Stimulated activated CD4-positive, alpha-beta T cell treated with anti-CD3 and anti-CD28 coated beads, Interleukin-15, amount 100 ng/mL, for 48 hours (primary cell): ENCODE measurements around the gene MC3R.

Source experiments
- DNase-seq, 2 donors: peaks; one replicate each; pipeline ENCODE4 v3.0.0-alpha.2; 2020; ENCODE audit warnings: low read depth in 2 of 2

Gene MC3R

DNA sequence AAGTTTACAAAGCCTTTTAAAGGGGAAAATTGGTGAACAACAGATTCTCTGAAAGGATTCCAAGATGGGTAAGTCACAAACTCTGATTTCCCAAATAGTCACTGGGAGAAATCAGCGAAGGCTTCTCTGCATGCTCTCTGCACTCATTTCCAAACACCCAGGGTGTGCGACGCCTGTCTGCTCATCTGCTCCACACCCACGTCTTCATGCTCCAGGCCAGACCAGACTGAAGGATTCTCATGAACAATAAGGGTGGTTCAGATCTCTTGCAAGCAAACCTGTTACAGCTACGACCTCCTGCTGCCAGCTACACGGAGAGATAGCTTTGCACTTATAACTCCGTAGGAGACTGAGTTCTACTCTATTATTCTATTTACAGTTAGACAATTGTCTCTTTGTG lies 1.4 kb downstream of the MC3R start:
- no peak for DNase-seq

DNA sequence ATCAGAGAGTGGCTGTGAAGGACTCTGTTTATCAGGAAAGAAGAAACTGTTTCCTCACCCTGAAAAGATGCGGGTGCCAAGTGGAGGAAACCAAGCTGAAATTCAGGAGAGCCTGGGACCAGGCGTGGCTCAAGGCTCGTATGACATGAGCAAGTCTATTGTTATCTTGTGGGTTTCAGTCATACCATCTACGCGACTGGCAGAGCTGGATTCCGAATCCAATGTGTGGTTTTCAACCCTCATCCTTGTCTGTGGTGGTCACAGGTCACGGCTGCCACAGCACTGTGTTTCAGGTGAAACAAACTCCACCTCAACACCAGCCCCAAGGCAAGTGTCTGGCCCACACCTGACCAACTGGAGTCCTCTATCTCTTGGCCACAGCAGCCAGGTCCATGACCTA lies 9.1 kb downstream of the MC3R start:
- DNase-seq = no peak

- no peak for DNase-seq
These were observed 11.4 kb downstream of the MC3R start for GRCh38 chr20:56259948-56260347.

GRCh38 chr20:56268536-56268935 lies 20.0 kb downstream of the MC3R start:
- no peak for DNase-seq

GRCh38 chr20:56271974-56272373 lies 23.4 kb downstream of the MC3R start:
- DNase-seq = no peak

- no peak for DNase-seq
These were observed 25.0 kb downstream of the MC3R start for GRCh38 chr20:56273491-56273890.

GRCh38 chr20:56274156-56274555 lies 25.6 kb downstream of the MC3R start:
- DNase-seq = no peak

GRCh38 chr20:56278196-56278595 lies 29.7 kb downstream of the MC3R start:
- DNase-seq = no peak

- no peak for DNase-seq
These were observed 37.0 kb downstream of the MC3R start for GRCh38 chr20:56285496-56285895.

DNA sequence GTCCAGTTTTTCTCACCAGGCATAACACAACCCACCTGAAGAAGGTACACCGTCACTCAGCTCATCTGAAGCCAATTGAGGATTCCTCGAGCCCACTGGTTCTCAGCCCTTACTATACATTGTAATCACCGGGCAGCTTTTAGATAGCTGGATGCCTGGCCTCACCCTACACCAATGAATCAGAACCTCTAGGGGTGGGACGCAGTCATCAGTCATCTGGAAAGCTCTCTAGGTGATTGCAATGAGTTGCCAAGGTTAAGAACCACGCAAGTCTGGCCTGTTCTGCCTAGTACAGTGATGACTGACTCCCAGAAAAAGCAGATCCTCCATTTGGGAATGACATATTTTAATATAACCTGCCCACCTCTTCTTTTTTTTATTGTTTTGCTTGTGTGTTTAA lies 41.1 kb downstream of the MC3R start:
- no peak for DNase-seq

DNA sequence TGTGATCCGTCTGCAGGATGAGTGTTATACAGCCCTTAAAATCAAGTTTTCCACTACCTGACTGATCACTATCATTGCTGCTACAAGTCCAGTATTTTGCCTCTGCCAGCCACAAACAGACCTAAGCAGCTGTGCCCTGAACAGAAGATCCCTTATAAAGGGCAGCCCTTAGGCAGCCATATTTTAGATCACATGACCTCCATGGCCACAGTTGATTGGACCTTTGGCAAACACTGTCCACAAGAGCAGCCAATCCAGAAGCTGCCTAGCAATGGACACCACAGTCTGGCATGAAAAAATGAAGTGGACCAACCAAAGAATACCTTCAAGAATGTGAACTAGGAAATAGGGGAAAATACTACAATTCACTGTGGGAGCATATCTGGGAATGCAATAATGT lies 50.8 kb downstream of the MC3R start:
- DNase-seq = no peak
